T-helper 17 cell (primary cell): Measurements from ENCODE around the gene XYLB. TPM values are rescaled to one million over a fixed set of nuclear protein-coding genes. Genes with fewer than 3 reads are reported as not detected.
"Not testable (repeated sequence)": the region's sequence is repeated elsewhere in the genome, so short reads cannot be mapped to it uniquely, and the experiment has no call there.

Experiments
- ATAC-seq: fragments of 150-1000 bp; cut with Tn5 transposase; 2 replicates; pipeline ENCODE4 v1.10.0; 2021; ENCODE audit warnings: mild to moderate bottlenecking, moderate library complexity
- DNase-seq, 3 donors: peaks; one replicate each; pipeline versions ENCODE4 v3.0.0 to v3.0.0-alpha.2; 2020 to 2021
- H3K9me3 ChIP-seq: one replicate; pipeline ENCODE4 v1.7.0; 2013; ENCODE audit warnings: low read length, mild to moderate bottlenecking; ENCODE audit not compliant: control insufficient read depth, poor library complexity, severe bottlenecking
- H3K27ac Mint-ChIP-seq: one replicate; pipeline ENCODE4 v1.8.0; 2022; ENCODE audit warnings: mild to moderate bottlenecking, moderate library complexity, mixed read lengths
- H3K27me3 Mint-ChIP-seq: one replicate; pipeline ENCODE4 v1.8.0; 2022; ENCODE audit warnings: mixed read lengths
- H3K36me3 Mint-ChIP-seq: one replicate; pipeline ENCODE4 v1.8.0; 2022; ENCODE audit warnings: low read depth, mixed read lengths
- H3K4me1 Mint-ChIP-seq: one replicate; pipeline ENCODE4 v1.8.0; 2022; ENCODE audit warnings: mild to moderate bottlenecking, mixed read lengths
- H3K4me3 Mint-ChIP-seq: one replicate; pipeline ENCODE4 v1.8.0; 2022; ENCODE audit warnings: mild to moderate bottlenecking, moderate library complexity, mixed read lengths
- total RNA-seq, 4 donors: library from RNA in 2 of 4; stranded (reverse) in 2 of 4; gene quantifications; one replicate each; pipeline ENCODE4 v1.2.3 and lab custom pipeline; 2022 to 2026

XYLB gene
- total RNA-seq, result 1 to 10 TPM in 1 of 2 donors, under 1 TPM in 1; 0.75 to 2.8 TPM
- total RNA-seq (lab: John Stamatoyannopoulos, UW), result 0.35 to 1.9 reads per million in 2 donors

DNA sequence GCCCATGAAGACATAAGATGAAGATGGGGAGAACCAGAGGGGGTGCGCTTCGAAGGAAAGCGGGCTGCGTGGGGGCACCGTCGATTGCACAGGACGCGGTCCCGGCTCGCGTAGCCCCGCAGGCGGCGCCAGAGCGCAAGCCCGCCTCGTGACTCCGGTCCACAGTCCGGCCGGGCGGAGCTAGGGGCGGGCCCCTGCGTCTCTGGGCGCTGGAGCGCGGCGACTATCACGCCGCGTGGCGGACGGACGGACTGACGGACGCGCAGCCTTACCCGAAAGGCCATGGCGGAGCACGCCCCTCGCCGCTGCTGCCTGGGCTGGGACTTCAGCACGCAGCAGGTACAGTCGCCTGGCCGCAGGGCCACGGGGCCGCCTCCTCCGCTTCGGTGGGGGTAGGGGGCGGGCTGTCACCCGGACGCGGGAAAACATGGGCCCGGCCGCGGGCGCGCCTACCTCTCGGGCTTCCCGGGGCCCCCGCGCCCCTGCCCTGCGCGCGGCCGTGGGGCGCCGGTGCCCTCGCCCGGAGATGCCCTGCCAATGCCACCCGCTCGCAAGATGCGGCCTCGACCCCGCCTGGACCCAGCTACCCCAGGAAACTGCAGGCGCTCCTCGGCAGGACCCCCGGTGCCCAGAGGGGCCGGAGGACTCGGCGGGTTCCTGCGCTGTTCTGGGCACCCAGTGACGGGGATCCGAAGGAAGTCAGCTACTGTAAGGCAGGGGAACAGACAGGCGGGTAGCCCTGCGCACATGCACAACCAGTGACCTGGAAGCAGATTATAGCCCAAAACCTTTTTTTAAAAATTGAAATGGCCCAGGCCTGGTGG is at the start of gene XYLB:
Gene XYLB (plus strand): TSS at position 199 of the 824 bp plus-strand sequence. CDS start 84 bp downstream, at position 283.
- ATAC-seq, result peak; percentile 98
- Mint-ChIP-seq H3K27me3 (peaks cover 5% of the 10 kb centered on the region), H3K4me1 (peaks cover 7% of the 10 kb centered on the region), H3K36me3 (no peaks in the 10 kb centered on the region), H3K27ac (no peak within 1 kb of the TSS), H3K4me3 (peak within 1 kb of the TSS; percentile 89)
- no peaks in the 10 kb centered on the region for H3K9me3 ChIP-seq
- DNase-seq, result peak; percentile 53 to 65 (median 58)

DNA sequence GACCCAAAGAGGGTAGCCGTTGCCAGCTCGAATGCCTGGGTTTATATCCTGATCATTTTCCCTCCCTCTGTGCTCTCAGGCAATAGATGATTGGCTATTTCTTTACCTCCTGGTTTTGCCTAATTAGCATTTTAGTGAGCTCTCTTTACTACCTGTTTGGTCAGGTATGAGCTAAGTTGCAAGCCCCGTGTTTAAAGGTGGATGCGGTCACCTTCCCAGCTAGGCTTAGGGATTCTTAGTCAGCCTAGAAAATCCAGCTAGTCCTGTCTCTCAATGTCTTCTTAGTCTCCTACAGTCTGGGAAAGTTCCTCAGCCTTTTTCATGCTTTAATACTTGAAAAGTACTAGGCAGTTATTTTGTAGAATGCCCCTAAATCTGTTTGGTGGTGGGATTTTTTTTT is 49.5 kb upstream of the XYLB start:
- DNase-seq, H3K36me3 Mint-ChIP-seq, ATAC-seq, H3K4me1 Mint-ChIP-seq, H3K27ac Mint-ChIP-seq, H3K9me3 ChIP-seq, H3K4me3 Mint-ChIP-seq: not testable (repeated sequence)
- H3K27me3 Mint-ChIP-seq, result peaks cover 31% of the 10 kb centered on the region

DNA sequence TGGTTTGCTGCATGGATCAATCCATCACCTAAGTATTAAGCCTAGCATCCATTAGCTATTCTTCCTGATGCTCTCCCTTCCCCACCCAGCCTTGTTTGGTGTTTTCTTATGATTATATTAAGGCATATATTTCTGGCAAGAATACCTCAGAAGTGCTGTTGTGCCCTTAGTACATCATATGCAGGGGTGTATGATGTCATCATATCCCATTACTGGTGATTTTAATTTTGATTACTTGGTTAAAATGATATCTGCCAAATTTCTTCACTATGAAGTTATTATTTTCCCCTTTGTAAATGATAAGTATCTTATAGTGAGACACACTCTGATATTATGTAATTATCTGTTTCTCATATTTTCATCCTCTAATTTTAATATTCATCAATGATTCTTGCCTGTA is 49.0 kb upstream of the XYLB start:
- H3K27me3 Mint-ChIP-seq, result peaks cover 31% of the 10 kb centered on the region
- H3K9me3 ChIP-seq, result no peaks in the 10 kb centered on the region
- peaks cover 3% of the 10 kb centered on the region for H3K4me1 Mint-ChIP-seq
- H3K4me3 Mint-ChIP-seq, result no peak overlapping the region
- no peak overlapping the region for H3K27ac Mint-ChIP-seq
- ATAC-seq, result no peak
- H3K36me3 Mint-ChIP-seq, result no peaks in the 10 kb centered on the region
- no peak for DNase-seq

DNA sequence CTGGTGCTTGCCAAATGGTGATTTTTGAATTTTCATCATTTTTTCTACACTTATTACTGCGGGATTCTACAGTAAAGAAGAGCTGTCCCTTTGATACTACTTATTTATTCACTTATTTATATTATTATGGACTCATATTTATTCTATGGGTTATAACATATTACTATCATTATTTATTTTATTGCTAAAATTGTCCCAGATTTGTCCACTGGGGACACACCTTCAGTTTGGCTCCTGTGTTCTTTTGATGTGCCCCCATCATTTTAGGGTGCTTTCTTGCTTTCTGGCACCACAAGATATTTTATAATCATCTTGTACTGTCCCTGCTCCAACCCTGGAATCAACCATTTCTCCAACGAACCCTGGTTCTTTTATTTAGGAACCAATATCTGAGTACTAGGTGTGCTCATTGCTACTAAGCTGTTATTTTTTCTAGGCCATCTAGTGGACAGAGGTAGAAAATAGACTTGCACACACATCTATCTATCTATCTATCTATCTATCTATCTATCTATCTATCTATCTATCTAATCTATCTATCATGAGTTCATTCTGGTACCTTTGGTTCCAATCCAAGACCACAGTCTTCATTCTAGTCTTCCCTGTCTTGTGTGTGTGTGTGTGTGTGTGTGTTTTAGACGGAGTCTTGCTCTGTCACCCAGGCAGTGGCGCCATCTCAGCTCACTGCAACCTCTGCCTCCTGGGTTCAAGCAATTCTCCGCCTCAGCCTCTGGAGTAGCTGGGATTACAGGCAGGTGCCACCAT is 48.5 kb upstream of the XYLB start:
- H3K4me1 Mint-ChIP-seq, result peaks cover 3% of the 10 kb centered on the region
- DNase-seq, result no peak
- no peaks in the 10 kb centered on the region for H3K9me3 ChIP-seq
- H3K27ac Mint-ChIP-seq, result peak overlapping the region; percentile 54
- H3K4me3 Mint-ChIP-seq, result no peak overlapping the region
- peaks cover 31% of the 10 kb centered on the region for H3K27me3 Mint-ChIP-seq
- no peaks in the 10 kb centered on the region for H3K36me3 Mint-ChIP-seq
- ATAC-seq, result no peak

DNA sequence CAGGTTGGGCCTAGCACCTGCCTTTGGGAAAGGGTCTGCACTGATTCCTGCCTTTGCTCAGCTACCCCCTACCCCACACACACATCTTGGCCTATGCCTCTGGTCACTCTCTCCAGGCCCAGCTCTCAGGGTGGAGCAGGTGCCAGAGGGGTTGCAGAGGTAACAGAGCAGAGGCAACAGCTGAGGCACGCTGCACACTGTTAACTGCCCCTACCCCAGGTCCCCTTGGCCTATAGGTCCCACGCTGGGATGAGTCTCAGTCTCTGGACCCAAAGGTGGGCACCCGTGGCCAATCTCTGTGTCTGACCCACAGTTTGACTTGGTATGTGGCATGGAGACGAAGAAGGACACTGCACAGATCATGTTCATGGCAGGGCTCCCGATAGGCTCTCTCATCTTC is 39.6 kb upstream of the XYLB start:
- no peak overlapping the region for H3K27ac Mint-ChIP-seq
- peaks cover 3% of the 10 kb centered on the region for H3K4me1 Mint-ChIP-seq
- no peak overlapping the region for H3K4me3 Mint-ChIP-seq
- no peaks in the 10 kb centered on the region for H3K9me3 ChIP-seq
- H3K27me3 Mint-ChIP-seq, result peaks cover 30% of the 10 kb centered on the region
- no peak for ATAC-seq
- no peak for DNase-seq
- peaks cover 2% of the 10 kb centered on the region for H3K36me3 Mint-ChIP-seq

DNA sequence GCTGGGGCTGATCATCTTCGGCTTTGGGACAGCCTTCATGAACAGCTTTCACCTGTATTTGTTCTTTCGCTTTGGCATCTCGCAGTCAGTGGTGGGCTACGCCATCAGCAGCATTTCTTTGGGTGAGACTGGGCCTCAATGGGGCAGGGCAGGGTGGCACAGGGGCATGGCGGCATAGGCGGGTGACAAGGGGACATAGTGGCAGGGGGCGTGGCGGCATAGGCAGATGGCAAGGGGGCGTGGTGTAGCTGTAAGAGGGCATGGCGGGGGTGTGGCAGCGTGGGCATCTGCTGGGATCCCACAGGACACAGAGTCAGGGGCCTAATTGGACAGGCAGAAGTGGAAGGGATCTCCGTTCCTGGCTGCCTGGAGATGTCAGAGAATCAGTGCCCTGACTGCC is 39.0 kb upstream of the XYLB start:
- H3K9me3 ChIP-seq, result no peaks in the 10 kb centered on the region
- H3K4me3 Mint-ChIP-seq, result no peak overlapping the region
- ATAC-seq, result no peak
- H3K4me1 Mint-ChIP-seq, result peaks cover 3% of the 10 kb centered on the region
- H3K27ac Mint-ChIP-seq, result no peak overlapping the region
- peaks cover 2% of the 10 kb centered on the region for H3K36me3 Mint-ChIP-seq
- DNase-seq, result no peak
- peaks cover 37% of the 10 kb centered on the region for H3K27me3 Mint-ChIP-seq

DNA sequence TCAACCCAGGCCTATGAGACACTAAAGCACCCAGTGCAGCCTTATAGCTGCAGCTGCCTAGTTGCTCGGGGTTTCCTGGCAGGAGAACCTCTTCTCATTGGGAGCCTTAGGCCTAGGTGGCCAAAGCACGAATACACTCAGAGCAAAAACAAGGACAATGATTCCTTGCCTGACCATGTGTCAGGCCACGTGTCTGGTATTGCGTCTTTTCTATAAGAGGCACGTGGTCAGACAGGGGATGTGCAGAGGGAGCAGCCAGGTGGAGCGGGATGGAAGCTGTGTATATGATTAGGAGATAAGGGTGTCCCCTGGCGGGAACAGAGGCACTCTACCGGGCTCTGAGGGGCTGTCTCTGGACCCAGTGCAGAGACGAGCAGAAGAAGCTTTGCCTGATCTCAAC is 38.1 kb upstream of the XYLB start:
- peaks cover 2% of the 10 kb centered on the region for H3K36me3 Mint-ChIP-seq
- H3K9me3 ChIP-seq, result no peaks in the 10 kb centered on the region
- DNase-seq (no peak), ATAC-seq (no peak)
- H3K27ac Mint-ChIP-seq, result no peak overlapping the region
- peaks cover 40% of the 10 kb centered on the region for H3K27me3 Mint-ChIP-seq
- no peak overlapping the region for H3K4me3 Mint-ChIP-seq
- H3K4me1 Mint-ChIP-seq, result peaks cover 3% of the 10 kb centered on the region

DNA sequence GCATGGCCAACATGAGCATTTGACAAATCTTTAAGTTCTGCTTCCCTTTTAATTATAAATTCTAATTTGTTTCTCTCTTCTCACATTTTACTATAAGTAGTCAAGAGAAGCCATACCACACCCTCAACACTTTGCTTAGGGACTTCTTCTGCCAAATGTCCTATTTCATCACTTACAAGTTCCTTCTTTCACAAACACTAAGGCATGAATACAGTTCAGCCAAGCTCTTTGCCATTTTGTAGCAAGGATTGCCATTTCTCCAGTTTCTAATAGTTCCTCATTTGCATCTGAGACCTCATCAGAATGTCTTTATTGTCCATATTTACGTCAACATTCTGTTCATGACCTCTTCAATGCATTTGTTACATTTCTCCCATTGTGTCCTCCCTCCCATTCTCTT is 35.1 kb upstream of the XYLB start:
- Mint-ChIP-seq H3K4me3 (no peak overlapping the region), H3K27me3 (peaks cover 30% of the 10 kb centered on the region), H3K27ac (no peak overlapping the region), H3K4me1 (peaks cover 3% of the 10 kb centered on the region), H3K36me3 (no peaks in the 10 kb centered on the region)
- DNase-seq (no peak), ATAC-seq (no peak)
- no peaks in the 10 kb centered on the region for H3K9me3 ChIP-seq

DNA sequence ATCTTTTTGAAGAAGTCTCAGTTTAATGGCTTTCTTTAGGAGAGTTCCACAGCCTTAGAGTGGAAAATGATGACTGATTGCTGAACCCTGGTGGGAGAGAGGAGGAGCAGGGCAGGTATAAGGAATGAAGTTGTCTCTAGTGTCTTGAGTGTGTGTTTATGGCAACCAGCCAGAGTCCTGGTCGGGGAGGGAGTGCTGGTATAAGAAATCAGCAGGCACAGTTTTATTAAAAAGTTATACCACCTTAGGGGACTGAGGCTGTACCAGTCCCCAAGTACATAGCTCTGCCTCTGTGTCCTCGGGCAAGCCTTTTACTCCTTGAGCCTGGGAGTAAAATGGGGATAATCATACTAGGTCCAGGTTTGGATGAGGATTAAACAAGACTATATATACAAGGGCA is 34.6 kb upstream of the XYLB start:
- H3K27me3 Mint-ChIP-seq, result peaks cover 30% of the 10 kb centered on the region
- no peak for DNase-seq
- ATAC-seq, result no peak
- peaks cover 7% of the 10 kb centered on the region for H3K4me1 Mint-ChIP-seq
- H3K4me3 Mint-ChIP-seq, result no peak overlapping the region
- no peaks in the 10 kb centered on the region for H3K9me3 ChIP-seq
- no peaks in the 10 kb centered on the region for H3K36me3 Mint-ChIP-seq
- peak overlapping the region; percentile 34 for H3K27ac Mint-ChIP-seq

DNA sequence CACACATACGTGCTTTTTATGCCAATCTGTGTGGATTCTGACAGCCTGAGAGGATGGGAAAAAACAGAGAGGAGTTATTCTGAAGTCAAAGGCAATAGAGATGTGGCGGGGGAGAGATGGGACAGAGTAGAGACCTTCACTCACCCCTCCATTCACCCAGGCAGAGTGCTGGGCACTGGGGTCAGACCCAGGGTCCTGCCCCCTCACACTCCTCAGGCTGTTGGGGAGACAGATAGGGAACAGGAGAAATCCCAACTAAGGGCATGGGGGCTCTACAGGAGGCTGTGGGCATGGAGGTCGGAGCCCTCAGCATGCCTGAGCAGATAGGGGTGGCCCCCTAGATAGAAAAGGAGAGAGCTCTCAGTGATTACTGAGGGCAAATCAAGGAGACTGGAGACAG is 34.2 kb upstream of the XYLB start:
- peak overlapping the region; percentile 34 for H3K27ac Mint-ChIP-seq
- H3K27me3 Mint-ChIP-seq, result peaks cover 30% of the 10 kb centered on the region
- ATAC-seq (no peak), DNase-seq (no peak)
- H3K36me3 Mint-ChIP-seq, result no peaks in the 10 kb centered on the region
- peaks cover 7% of the 10 kb centered on the region for H3K4me1 Mint-ChIP-seq
- H3K9me3 ChIP-seq, result no peaks in the 10 kb centered on the region
- peak overlapping the region; percentile 59 for H3K4me3 Mint-ChIP-seq

DNA sequence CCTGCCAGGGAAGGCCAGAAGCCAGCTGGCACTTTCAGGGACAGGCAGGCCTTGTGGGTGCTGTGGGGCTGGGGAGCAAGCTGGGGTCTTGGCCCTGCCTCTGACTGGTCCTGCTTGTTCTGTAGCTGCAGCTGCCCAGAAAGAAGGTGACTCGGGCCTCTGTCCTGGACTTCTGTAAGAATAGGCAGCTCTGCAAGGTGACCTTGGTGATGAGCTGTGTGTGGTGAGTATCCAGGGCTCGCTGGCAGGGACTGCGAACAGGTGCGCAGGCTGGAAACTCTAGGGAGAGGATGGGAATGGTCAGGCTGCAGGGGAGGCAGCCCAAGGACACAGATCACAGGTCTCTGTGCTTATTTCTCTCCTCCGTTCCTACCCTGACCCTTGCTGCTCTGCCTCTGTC is 33.3 kb upstream of the XYLB start:
- Mint-ChIP-seq H3K27me3 (peaks cover 28% of the 10 kb centered on the region), H3K27ac (no peak overlapping the region), H3K4me1 (peaks cover 7% of the 10 kb centered on the region), H3K36me3 (no peaks in the 10 kb centered on the region), H3K4me3 (no peak overlapping the region)
- no peak for ATAC-seq
- DNase-seq, result no peak
- H3K9me3 ChIP-seq, result no peaks in the 10 kb centered on the region

DNA sequence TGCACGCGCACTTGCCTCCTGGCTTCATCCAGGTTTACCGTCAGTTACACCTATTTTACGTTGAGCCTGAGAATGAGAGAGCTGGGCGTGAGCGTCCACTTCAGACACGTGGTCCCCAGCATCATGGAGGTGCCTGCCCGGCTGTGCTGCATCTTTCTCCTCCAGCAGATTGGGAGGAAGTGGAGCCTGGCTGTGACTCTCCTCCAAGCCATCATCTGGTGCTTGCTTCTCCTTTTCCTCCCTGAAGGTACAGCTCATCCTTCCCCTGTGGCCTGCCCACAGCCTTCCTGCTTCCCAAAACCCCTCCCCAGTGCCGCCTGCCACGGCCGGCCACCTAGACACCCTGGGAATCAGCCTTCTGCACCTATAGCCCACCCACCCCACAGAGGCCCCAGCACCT is 32.9 kb upstream of the XYLB start:
- Mint-ChIP-seq H3K36me3 (no peaks in the 10 kb centered on the region), H3K4me1 (peaks cover 7% of the 10 kb centered on the region), H3K27me3 (peaks cover 24% of the 10 kb centered on the region), H3K27ac (no peak overlapping the region), H3K4me3 (no peak overlapping the region)
- no peak for DNase-seq
- no peaks in the 10 kb centered on the region for H3K9me3 ChIP-seq
- ATAC-seq, result no peak

DNA sequence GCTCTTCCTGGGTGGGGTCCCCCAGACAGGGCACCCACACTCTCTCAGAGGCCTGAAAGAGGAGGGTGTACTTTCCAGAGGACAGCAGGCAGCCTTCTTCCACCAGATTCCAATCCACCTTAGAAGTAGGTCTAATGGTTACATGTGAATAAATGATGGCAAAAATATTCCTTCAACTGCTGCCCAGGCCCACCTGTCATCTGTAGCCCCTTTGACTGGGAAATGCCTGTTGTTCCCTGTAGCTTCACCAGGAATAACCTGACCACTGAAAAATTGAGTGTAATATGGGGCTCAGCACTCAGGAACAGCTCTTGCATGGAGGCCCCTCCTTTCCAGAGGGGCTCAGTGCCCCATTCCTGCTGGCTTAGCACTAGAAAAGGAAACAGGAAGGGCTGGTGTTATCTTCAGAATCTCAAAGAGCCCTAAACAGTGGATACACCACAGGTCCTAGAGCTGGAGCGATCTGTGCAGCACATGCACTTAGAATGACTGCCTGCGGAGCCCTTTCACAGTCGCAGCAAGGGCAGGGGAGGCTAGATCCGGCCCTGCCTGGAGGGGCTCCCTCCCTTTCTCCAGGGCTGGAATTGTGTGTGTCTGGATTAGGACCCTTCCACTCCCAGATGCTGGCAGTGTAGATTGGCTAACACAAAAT is 32.3 kb upstream of the XYLB start:
- Mint-ChIP-seq H3K27me3 (peaks cover 18% of the 10 kb centered on the region), H3K4me3 (no peak overlapping the region), H3K36me3 (no peaks in the 10 kb centered on the region), H3K4me1 (peaks cover 4% of the 10 kb centered on the region), H3K27ac (no peak overlapping the region)
- DNase-seq (no peak), ATAC-seq (no peak)
- H3K9me3 ChIP-seq, result no peaks in the 10 kb centered on the region
